Liver (tissue), 3 donors: ENCODE results near the gene INHBB.

Source experiments
- ATF3 ChIP-seq: IDR thresholded peaks from 2 replicates; pipeline ENCODE4 v1.6.1; 2016; ENCODE audit warnings: antibody characterized with exemption
- CTCF ChIP-seq: fragments of 150-350 bp; IDR thresholded peaks from 2 replicates; pipeline ENCODE4 v1.5.1; 2017; ENCODE audit warnings: improper control_type of control experiment, low read depth, low read length; ENCODE audit not compliant: missing input control
- EGR1 ChIP-seq, 2 donors: IDR thresholded peaks; 2 replicates each; pipeline ENCODE4 v1.6.1; 2016 to 2018; ENCODE audit warnings: antibody characterized with exemption in 2 of 2, low read depth in 2 of 2
- HNF4A ChIP-seq, 2 donors: conservative IDR thresholded peaks; 2 replicates each; pipeline ENCODE4 v1.6.1; 2016; ENCODE audit warnings: antibody characterized with exemption in 2 of 2, mild to moderate bottlenecking in 2 of 2
- JUND ChIP-seq, 2 donors: IDR thresholded peaks; 2 replicates each; pipeline ENCODE4 v1.6.1; 2016; ENCODE audit warnings: antibody characterized with exemption in 2 of 2
- MAX ChIP-seq: IDR thresholded peaks from 2 replicates; pipeline ENCODE4 v1.6.1; 2016; ENCODE audit warnings: antibody characterized with exemption
- RAD21 ChIP-seq, 2 donors: IDR thresholded peaks; 2 replicates each; pipeline ENCODE4 v1.6.1; 2016; ENCODE audit warnings: antibody characterized with exemption in 2 of 2, mild to moderate bottlenecking in 2 of 2
- REST ChIP-seq: IDR thresholded peaks from 2 replicates; pipeline ENCODE4 v1.6.1; 2016; ENCODE audit warnings: antibody characterized with exemption, mild to moderate bottlenecking
- SP1 ChIP-seq: IDR thresholded peaks from 2 replicates; pipeline ENCODE4 v1.6.1; 2018; ENCODE audit warnings: antibody characterized with exemption, mild to moderate bottlenecking
- donor health status: healthy.
- donor health status: healthy.

DNA sequence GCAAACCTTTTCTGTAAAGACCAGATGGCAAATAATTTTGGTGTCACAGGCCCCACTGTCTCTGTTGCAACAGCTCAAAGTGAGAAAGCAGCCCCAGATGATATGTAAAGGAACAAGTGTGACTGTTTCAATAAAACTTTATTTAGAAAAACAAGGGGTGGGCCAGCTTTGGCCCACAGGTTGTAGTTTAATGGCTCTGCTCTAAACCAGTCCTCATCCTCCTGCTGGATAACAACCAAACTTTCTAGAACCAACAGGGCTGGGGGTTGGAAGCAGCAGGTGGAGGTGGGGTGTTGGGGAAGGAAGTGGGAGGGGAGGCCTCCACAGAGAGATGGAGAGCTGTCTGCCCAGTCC, 28.8 kb upstream of the INHBB start:
- TF ChIP-seq CTCF (no peak), EGR1 (IDR thresholded peaks at IDR 0.05; ENCODE audit: low read depth in 2 of 2) (no peak), SP1 (no peak), RAD21 (IDR thresholded peaks at IDR 0.05) (no peak), ATF3 (no peak), JUND (IDR thresholded peaks at IDR 0.05) (no peak), REST (no peak), MAX (no peak), HNF4A (conservative IDR thresholded peaks at IDR 0.05) (no peak)
